ENCODE results near the gene GLDC. TPM values are rescaled to one million over a fixed set of nuclear protein-coding genes. Genes with fewer than 3 reads are reported as not detected.

Gene GLDC
- total RNA-seq, 2 donors from 2014 or later, result not detected

- Histone ChIP-seq H3K27me3 (no peaks in the 10 kb centered on the region), H3K27ac (no peak overlapping the region), H3K36me3 (replicated peaks in 1 of 2; ENCODE audit: insufficient read depth in 1 of 2, low read depth in 2 of 2) (no peaks in the 10 kb centered on the region), H3K4me3 (no peak overlapping the region), H3K4me1 (no peaks in the 10 kb centered on the region), H3K9me3 (no peaks in the 10 kb centered on the region)
- intact Hi-C loops (cut with DNase I), result no loop called here
- TF ChIP-seq CTCF (IDR thresholded peaks at IDR 0.05) (no peak), POLR2A (IDR thresholded peaks at IDR 0.05) (no peak)
- DNase-seq, result no peak
- 48 to 58% methylated on average over 1 of the region's 1 CpG for WGBS, 2 donors
- ATAC-seq, result no peak
Observed at GRCh38 chr9:6611865-6612264, 33.7 kb downstream of the GLDC start.

- intact Hi-C loops (cut with DNase I), result no loop called here
- 73 to 96% methylated on average over 2 of the region's 2 CpGs for WGBS, 2 donors
- Histone ChIP-seq H3K4me3 (no peak overlapping the region), H3K4me1 (no peaks in the 10 kb centered on the region), H3K27me3 (no peaks in the 10 kb centered on the region), H3K9me3 (no peaks in the 10 kb centered on the region), H3K36me3 (replicated peaks in 1 of 2; ENCODE audit: insufficient read depth in 1 of 2, low read depth in 2 of 2) (no peaks in the 10 kb centered on the region), H3K27ac (no peak overlapping the region)
- no peak for TF ChIP-seq CTCF (IDR thresholded peaks at IDR 0.05)
- TF ChIP-seq POLR2A (IDR thresholded peaks at IDR 0.05), result no peak
- DNase-seq (no peak), ATAC-seq (no peak)
Observed at GRCh38 chr9:6610073-6610472, 35.5 kb downstream of the GLDC start.

DNA sequence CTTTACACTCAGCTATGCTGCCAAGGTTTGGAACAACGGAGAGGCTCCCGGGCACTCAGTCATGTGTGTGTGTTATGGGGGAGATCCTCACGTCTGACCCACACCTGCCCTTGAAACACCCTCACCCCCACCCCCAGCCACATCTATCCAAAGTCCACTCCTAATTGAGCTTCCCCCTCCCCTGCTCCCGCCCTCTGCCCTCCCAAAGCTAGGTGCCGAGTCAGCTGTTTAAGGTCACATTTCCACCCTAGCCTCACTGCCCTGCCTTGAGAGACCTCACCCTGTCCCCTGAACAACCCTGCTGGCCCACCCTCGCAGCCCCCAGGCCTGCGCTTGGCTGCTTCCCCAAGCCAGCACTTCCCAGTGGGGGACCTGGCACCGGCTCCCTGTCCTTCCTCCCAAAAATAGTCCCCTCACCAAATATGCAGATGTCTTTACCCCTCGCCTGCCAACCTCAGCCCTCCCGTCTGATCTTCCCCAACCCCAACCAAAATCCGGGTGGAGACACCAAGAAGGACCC, 36.0 kb downstream of the GLDC start:
- H3K4me1 ChIP-seq, result no peaks in the 10 kb centered on the region
- no peak overlapping the region for H3K4me3 ChIP-seq
- no peaks in the 10 kb centered on the region for H3K36me3 ChIP-seq (replicated peaks in 1 of 2; ENCODE audit: insufficient read depth in 1 of 2, low read depth in 2 of 2)
- 86 to 88% methylated on average over 11 of the region's 11 CpGs for WGBS, 2 donors
- no peaks in the 10 kb centered on the region for H3K27me3 ChIP-seq
- no peaks in the 10 kb centered on the region for H3K9me3 ChIP-seq
- no peak for TF ChIP-seq POLR2A (IDR thresholded peaks at IDR 0.05)
- TF ChIP-seq CTCF (IDR thresholded peaks at IDR 0.05), result no peak
- H3K27ac ChIP-seq, result no peak overlapping the region
- ATAC-seq (no peak), DNase-seq (no peak)
- intact Hi-C loops (cut with DNase I), result no loop called here

DNA sequence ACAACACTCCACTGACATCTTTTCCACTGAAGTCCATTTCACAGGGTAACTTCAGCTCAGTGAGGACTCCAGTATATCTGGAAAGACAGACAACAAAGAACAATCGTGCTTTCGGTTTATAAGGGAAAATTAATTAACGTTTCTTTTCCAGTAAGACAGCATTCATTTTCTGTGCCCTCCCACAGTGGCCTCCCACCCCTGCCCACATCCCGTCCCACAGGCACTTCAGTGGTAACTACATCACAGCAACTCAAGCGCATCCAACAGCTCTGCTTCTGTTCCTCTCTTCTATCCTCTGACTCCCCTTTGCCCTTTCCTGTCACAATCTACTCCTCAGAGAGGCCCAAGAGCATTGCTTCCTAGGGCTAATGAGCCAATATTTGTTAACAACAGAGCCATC, 40.3 kb downstream of the GLDC start:
- ATAC-seq (no peak), DNase-seq (no peak)
- WGBS, 2 donors, result 69 to 72% methylated on average over 5 of the region's 5 CpGs
- Histone ChIP-seq H3K27me3 (no peaks in the 10 kb centered on the region), H3K4me3 (no peak overlapping the region), H3K4me1 (no peaks in the 10 kb centered on the region), H3K27ac (no peak overlapping the region), H3K36me3 (replicated peaks in 1 of 2; ENCODE audit: insufficient read depth in 1 of 2, low read depth in 2 of 2) (no peaks in the 10 kb centered on the region), H3K9me3 (no peaks in the 10 kb centered on the region)
- intact Hi-C loops (cut with DNase I), result no loop called here
- TF ChIP-seq CTCF (IDR thresholded peaks at IDR 0.05) (no peak), POLR2A (IDR thresholded peaks at IDR 0.05) (no peak)

DNA sequence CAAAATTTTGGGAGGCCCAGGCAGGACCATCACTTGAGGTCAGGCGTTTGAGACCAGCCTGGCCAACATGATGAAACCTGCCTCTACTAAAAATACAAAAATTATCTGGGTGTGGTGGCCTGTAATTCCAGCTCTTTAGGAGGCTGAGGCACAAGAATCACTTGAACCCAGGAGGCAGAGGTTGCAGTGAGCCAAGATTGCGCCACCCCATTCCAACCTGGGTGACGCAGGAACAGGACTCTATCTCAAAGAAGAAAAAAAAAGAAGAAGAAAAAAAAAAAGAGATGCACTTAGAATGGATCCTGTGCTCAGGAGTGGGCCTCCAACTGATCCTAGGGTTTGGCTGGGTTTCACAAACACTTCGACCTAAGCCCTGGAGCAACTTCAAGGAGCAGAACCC, 45.1 kb downstream of the GLDC start:
- Histone ChIP-seq H3K36me3 (replicated peaks in 1 of 2; ENCODE audit: insufficient read depth in 1 of 2, low read depth in 2 of 2) (no peaks in the 10 kb centered on the region), H3K4me3 (no peak overlapping the region), H3K27me3 (no peaks in the 10 kb centered on the region), H3K4me1 (no peaks in the 10 kb centered on the region), H3K27ac (no peak overlapping the region), H3K9me3 (no peaks in the 10 kb centered on the region)
- TF ChIP-seq CTCF (IDR thresholded peaks at IDR 0.05) (no peak), POLR2A (IDR thresholded peaks at IDR 0.05) (no peak)
- WGBS, 2 donors, result 90 to 95% methylated on average over 4 of the region's 4 CpGs
- intact Hi-C loops (cut with DNase I), result no loop called here
- ATAC-seq (no peak), DNase-seq (no peak)

Data from body of pancreas (tissue), 4 donors.